T follicular helper cell (primary cell): ENCODE data around the gene KCNH2.

Experiments
- DNase-seq: peaks from one replicate; pipeline ENCODE4 v3.0.0-alpha.2; 2020; ENCODE audit warnings: low read depth

KCNH2 gene

GRCh38 chr7:150996376-150997074 lies 18.4 kb upstream of the KCNH2 start:
- no peak for DNase-seq

GRCh38 chr7:150994838-150995510 lies 16.9 kb upstream of the KCNH2 start:
- DNase-seq = no peak

- DNase-seq = no peak
Observed at GRCh38 chr7:150994141-150994837, 16.2 kb upstream of the KCNH2 start.

- DNase-seq = no peak
Observed at GRCh38 chr7:150993511-150993910, 15.4 kb upstream of the KCNH2 start.

- DNase-seq = no peak
Observed at GRCh38 chr7:150992833-150993302, 14.7 kb upstream of the KCNH2 start.

GRCh38 chr7:150992051-150992640 lies 14.0 kb upstream of the KCNH2 start:
- DNase-seq = no peak

- DNase-seq = no peak
Observed at GRCh38 chr7:150990416-150991186, 12.5 kb upstream of the KCNH2 start, which contains the start of gene NOS3. Gene NOS3, plus strand, starts transcription at chr7:150991017. Its CDS starts 2,787 bp downstream, at chr7:150993804.

GRCh38 chr7:150989456-150989855 lies 11.3 kb upstream of the KCNH2 start:
- DNase-seq = no peak

GRCh38 chr7:150988230-150989226 lies 10.4 kb upstream of the KCNH2 start:
- peak; percentile 53 for DNase-seq

- DNase-seq = no peak
Observed at GRCh38 chr7:150986556-150986955, 8.4 kb upstream of the KCNH2 start.

GRCh38 chr7:150986099-150986512 lies 8.0 kb upstream of the KCNH2 start:
- peak; percentile 34 for DNase-seq

GRCh38 chr7:150983893-150984368 lies 5.8 kb upstream of the KCNH2 start:
- DNase-seq = peak; percentile 27

- no peak for DNase-seq
Observed at GRCh38 chr7:150982351-150982750, 4.2 kb upstream of the KCNH2 start.

- DNase-seq = no peak
Observed at GRCh38 chr7:150981644-150982043, 3.5 kb upstream of the KCNH2 start.

GRCh38 chr7:150980663-150981062 lies 2.5 kb upstream of the KCNH2 start:
- DNase-seq = no peak

GRCh38 chr7:150979713-150980390 lies 1.7 kb upstream of the KCNH2 start:
- no peak for DNase-seq

- no peak for DNase-seq
Observed at GRCh38 chr7:150977382-150978125, 567 bp downstream of the KCNH2 start.

- DNase-seq = no peak
Observed at GRCh38 chr7:150976529-150977381, 1.4 kb downstream of the KCNH2 start.
